Neuronal stem cell (in vitro differentiated cells): ENCODE measurements around the gene DCTN3.

Source experiments
- DNase-seq: peaks from one replicate; pipeline ENCODE4 v3.0.0-alpha.2; 2013; ENCODE audit warnings: low spot score
- H2AFZ ChIP-seq: one replicate; pipeline ENCODE4 v1.6.1; 2013; ENCODE audit warnings: mild to moderate bottlenecking, low read length, inconsistent platforms
- H2AK5ac ChIP-seq: 2 replicates; pipeline ENCODE4 v1.6.1; 2013; ENCODE audit warnings: low read depth, mild to moderate bottlenecking, inconsistent platforms, low read length, moderate library complexity, mixed read lengths
- H2BK120ac ChIP-seq: 2 replicates; pipeline ENCODE4 v1.6.1; 2013; ENCODE audit warnings: low read depth, mild to moderate bottlenecking, inconsistent platforms, low read length, moderate library complexity, mixed read lengths
- H2BK12ac ChIP-seq: one replicate; pipeline ENCODE4 v1.6.1; 2013; ENCODE audit warnings: low read length, inconsistent platforms
- H2BK15ac ChIP-seq: 2 replicates; pipeline ENCODE4 v1.6.1; 2013; ENCODE audit warnings: mild to moderate bottlenecking, low read length, inconsistent platforms, mixed read lengths
- H2BK5ac ChIP-seq: one replicate; pipeline ENCODE4 v1.6.1; 2013; ENCODE audit warnings: inconsistent platforms, mild to moderate bottlenecking, low read length, moderate library complexity
- H3K14ac ChIP-seq: one replicate; pipeline ENCODE4 v1.6.1; 2013; ENCODE audit warnings: low read length, inconsistent platforms
- H3K18ac ChIP-seq: 2 replicates; pipeline ENCODE4 v1.6.1; 2013; ENCODE audit warnings: low read length, inconsistent platforms
- H3K23ac ChIP-seq: 2 replicates; pipeline ENCODE4 v1.6.1; 2013; ENCODE audit warnings: low read depth, mild to moderate bottlenecking, mixed read lengths, low read length, inconsistent platforms; ENCODE audit not compliant: poor library complexity
- H3K27ac ChIP-seq: replicated peaks from 3 replicates; pipeline ENCODE4 v1.5.1; 2013; ENCODE audit warnings: low read length, inconsistent platforms
- H3K27me3 ChIP-seq, 3 experiments: 2 replicates each; pipeline ENCODE4 v1.6.1; 2013; ENCODE audit warnings: low read length in 3 of 3, mild to moderate bottlenecking in 2 of 3, inconsistent platforms in 1 of 3, low read depth in 1 of 3, mixed read lengths in 1 of 3, moderate library complexity in 1 of 3; ENCODE audit not compliant: control insufficient read depth in 3 of 3, insufficient read depth in 3 of 3
- H3K36me3 ChIP-seq, 2 donors: replicated peaks in 1 of 2; 2 replicates each; pipeline ENCODE4 v1.6.1; 2013; ENCODE audit warnings: low read length in 2 of 2; ENCODE audit not compliant: control insufficient read depth in 2 of 2, insufficient read depth in 2 of 2
- H3K4ac ChIP-seq: 2 replicates; pipeline ENCODE4 v1.6.1; 2013; ENCODE audit warnings: inconsistent platforms, mild to moderate bottlenecking, low read length, moderate library complexity
- H3K4me1 ChIP-seq, 2 donors: 1 replicate in 1 of 2; 2 replicates in 1 of 2; pipeline ENCODE4 v1.6.1; 2013; ENCODE audit warnings: low read length in 2 of 2, low read depth in 1 of 2; ENCODE audit not compliant: control insufficient read depth in 2 of 2, insufficient read depth in 1 of 2
- H3K4me2 ChIP-seq: one replicate; pipeline ENCODE4 v1.6.1; 2013; ENCODE audit warnings: mild to moderate bottlenecking, low read length, inconsistent platforms; ENCODE audit not compliant: insufficient read depth, poor library complexity, severe bottlenecking
- H3K4me3 ChIP-seq, 2 donors: 2 replicates each; pipeline ENCODE4 v1.5.1; 2013; ENCODE audit warnings: low read length in 2 of 2, mild to moderate bottlenecking in 2 of 2, inconsistent platforms in 1 of 2, moderate library complexity in 1 of 2
- H3K79me1 ChIP-seq: one replicate; pipeline ENCODE4 v1.6.1; 2013; ENCODE audit warnings: low read depth, mild to moderate bottlenecking, inconsistent platforms, low read length, moderate library complexity
- H3K9ac ChIP-seq: one replicate; pipeline ENCODE4 v1.6.1; 2013; ENCODE audit warnings: mild to moderate bottlenecking, low read depth, low read length, inconsistent platforms; ENCODE audit not compliant: poor library complexity
- H3K9me3 ChIP-seq, 2 donors: replicated peaks in 1 of 2; 2 replicates each; pipeline versions ENCODE3 to v1.6.1; 2013; ENCODE audit warnings: low read length in 2 of 2, mild to moderate bottlenecking in 2 of 2, inconsistent platforms in 1 of 2, low read depth in 1 of 2, mixed read lengths in 1 of 2, moderate library complexity in 1 of 2; ENCODE audit not compliant: control insufficient read depth in 2 of 2, insufficient read depth in 1 of 2
- H4K8ac ChIP-seq: one replicate; pipeline ENCODE4 v1.6.1; 2013; ENCODE audit warnings: low read depth, mild to moderate bottlenecking, inconsistent platforms, low read length, moderate library complexity
- H4K91ac ChIP-seq: one replicate; pipeline ENCODE4 v1.6.1; 2013; ENCODE audit warnings: low read length, low read depth, mild to moderate bottlenecking, inconsistent platforms; ENCODE audit not compliant: poor library complexity
- WGBS, 2 donors: extraction: QIAGEN DNeasy Blood & Tissue Kit; methylation state at CpG; one replicate each; pipeline ENCODE4 v1.1.7; 2013; ENCODE audit warnings: missing lambda C conversion rate in 2 of 2, mixed read lengths in 1 of 2; ENCODE audit not compliant: insufficient read length in 2 of 2, insufficient replicate concordance in 1 of 2; ENCODE audit errors: extremely low coverage in 2 of 2; 5-methylcytosine and 5-hydroxymethylcytosine counted together

Gene DCTN3

DNA sequence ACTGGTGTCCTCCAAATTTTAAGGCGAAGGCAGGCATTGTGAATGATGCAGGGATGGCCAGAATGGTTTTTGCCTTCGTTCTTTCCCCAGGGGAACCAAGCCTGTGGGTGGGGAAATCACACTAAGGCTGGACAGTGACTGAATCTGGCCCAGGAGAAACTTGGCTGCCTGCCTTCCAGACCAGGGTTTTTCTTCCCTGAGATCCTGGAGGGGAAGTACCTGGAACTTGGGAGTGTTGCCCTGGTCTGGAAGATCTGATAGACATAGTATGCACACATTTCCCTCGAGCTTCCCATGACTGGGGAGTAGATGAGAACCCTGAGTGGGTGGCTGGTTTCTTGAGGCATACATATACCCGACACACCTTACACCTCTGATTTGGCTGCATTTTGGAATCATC is 31.0 kb upstream of the DCTN3 start:
- H3K27me3 ChIP-seq: no peaks in the 10 kb centered on the region
- H3K36me3 ChIP-seq: peaks cover 19 to 23% of the 10 kb centered on the region in 2 donors
- no peak overlapping the region for H4K8ac ChIP-seq
- DNase-seq: no peak
- H2AFZ ChIP-seq: peak overlapping the region; percentile 69
- no peak overlapping the region for H2BK120ac ChIP-seq
- H3K4me2 ChIP-seq: peak overlapping the region; percentile 47
- H3K4me3 ChIP-seq: peak overlapping the region; percentile 8 to 50
- no peak overlapping the region for H3K18ac ChIP-seq
- H2BK12ac ChIP-seq: no peak overlapping the region
- no peak overlapping the region for H2AK5ac ChIP-seq
- H4K91ac ChIP-seq: no peak overlapping the region
- no CpG with 5 or more reads among the region's 4 CpGs for WGBS, 2 donors
- H2BK15ac ChIP-seq: no peak overlapping the region
- H3K9me3 ChIP-seq: no peaks in the 10 kb centered on the region
- no peak overlapping the region for H3K4ac ChIP-seq
- H3K4me1 ChIP-seq: peaks cover 38 to 40% of the 10 kb centered on the region in 2 donors
- H3K14ac ChIP-seq: no peak overlapping the region
- H3K9ac ChIP-seq: no peak overlapping the region
- H2BK5ac ChIP-seq: no peak overlapping the region
- no peak overlapping the region for H3K23ac ChIP-seq
- H3K27ac ChIP-seq: peak overlapping the region; percentile 19
- H3K79me1 ChIP-seq: peaks cover 1% of the 10 kb centered on the region

DNA sequence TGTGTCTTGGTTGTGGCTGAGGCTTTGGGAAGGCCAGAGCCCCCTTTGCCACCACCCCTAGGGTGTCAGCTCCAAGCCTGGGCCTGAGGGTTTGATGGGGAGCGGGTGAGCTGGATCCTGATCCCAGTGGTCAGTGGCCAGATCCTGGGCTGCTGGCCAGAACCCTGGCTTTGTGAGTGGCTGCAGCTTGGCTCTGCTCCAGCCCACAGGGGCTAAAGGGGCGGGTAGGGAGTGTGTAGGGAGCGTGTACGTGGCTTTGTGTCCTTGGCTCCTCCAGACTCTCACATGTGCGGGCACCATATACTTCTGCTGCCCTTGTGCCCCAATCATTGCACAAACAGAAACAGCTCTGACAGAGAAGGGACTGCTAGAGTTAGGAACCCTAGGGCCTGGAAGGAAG is 30.5 kb upstream of the DCTN3 start:
- no peaks in the 10 kb centered on the region for H3K27me3 ChIP-seq
- no peak overlapping the region for H3K27ac ChIP-seq
- no peak overlapping the region for H2BK15ac ChIP-seq
- no peak overlapping the region for H2AFZ ChIP-seq
- peaks cover 19 to 23% of the 10 kb centered on the region in 2 donors for H3K36me3 ChIP-seq
- H3K23ac ChIP-seq: no peak overlapping the region
- H4K91ac ChIP-seq: no peak overlapping the region
- H3K14ac ChIP-seq: no peak overlapping the region
- no peak overlapping the region for H2BK12ac ChIP-seq
- H2BK5ac ChIP-seq: peak overlapping the region; percentile 46
- no peak overlapping the region for H3K4ac ChIP-seq
- no CpG with 5 or more reads among the region's 5 CpGs for WGBS, 2 donors
- H3K9me3 ChIP-seq: peaks cover 0 to 2% of the 10 kb centered on the region in 2 donors
- peak overlapping the region in 1 of 2 donors; percentile 50 for H3K4me3 ChIP-seq
- H2AK5ac ChIP-seq: no peak overlapping the region
- DNase-seq: no peak
- H3K79me1 ChIP-seq: peaks cover 1% of the 10 kb centered on the region
- no peak overlapping the region for H4K8ac ChIP-seq
- H3K18ac ChIP-seq: no peak overlapping the region
- no peak overlapping the region for H2BK120ac ChIP-seq
- no peak overlapping the region for H3K4me2 ChIP-seq
- H3K4me1 ChIP-seq: peaks cover 42 to 44% of the 10 kb centered on the region in 2 donors
- no peak overlapping the region for H3K9ac ChIP-seq

DNA sequence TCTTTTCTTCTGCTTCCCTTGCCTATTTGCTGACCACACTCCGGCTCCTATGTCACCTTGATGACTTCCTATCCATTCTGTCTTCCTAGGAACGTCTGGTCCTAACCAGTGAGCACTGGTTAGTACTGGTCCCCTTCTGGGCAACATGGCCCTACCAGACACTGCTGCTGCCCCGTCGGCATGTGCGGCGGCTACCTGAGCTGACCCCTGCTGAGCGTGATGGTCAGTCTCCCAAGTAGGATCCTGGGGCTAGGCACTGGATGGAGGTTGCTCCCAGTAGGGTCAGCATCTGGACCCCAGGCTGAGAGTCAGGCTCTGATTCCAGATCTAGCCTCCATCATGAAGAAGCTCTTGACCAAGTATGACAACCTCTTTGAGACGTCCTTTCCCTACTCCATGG is 28.4 kb upstream of the DCTN3 start:
- Histone ChIP-seq H4K91ac (no peak overlapping the region), H3K79me1 (peaks cover 1% of the 10 kb centered on the region), H2BK120ac (no peak overlapping the region), H3K4me1 (peaks cover 38 to 40% of the 10 kb centered on the region in 2 donors), H3K4me2 (no peak overlapping the region), H3K4me3 (no peak overlapping the region), H2BK5ac (no peak overlapping the region), H2BK15ac (no peak overlapping the region), H3K27ac (no peak overlapping the region), H2BK12ac (no peak overlapping the region), H3K23ac (no peak overlapping the region), H3K18ac (no peak overlapping the region), H3K4ac (no peak overlapping the region), H3K36me3 (peaks cover 19 to 23% of the 10 kb centered on the region in 2 donors), H3K9ac (no peak overlapping the region), H2AK5ac (no peak overlapping the region), H4K8ac (no peak overlapping the region), H3K14ac (no peak overlapping the region), H3K9me3 (peaks cover 0 to 2% of the 10 kb centered on the region in 2 donors), H3K27me3 (no peaks in the 10 kb centered on the region), H2AFZ (no peak overlapping the region)
- DNase-seq: no peak
- WGBS, 2 donors: no CpG with 5 or more reads among the region's 8 CpGs

DNA sequence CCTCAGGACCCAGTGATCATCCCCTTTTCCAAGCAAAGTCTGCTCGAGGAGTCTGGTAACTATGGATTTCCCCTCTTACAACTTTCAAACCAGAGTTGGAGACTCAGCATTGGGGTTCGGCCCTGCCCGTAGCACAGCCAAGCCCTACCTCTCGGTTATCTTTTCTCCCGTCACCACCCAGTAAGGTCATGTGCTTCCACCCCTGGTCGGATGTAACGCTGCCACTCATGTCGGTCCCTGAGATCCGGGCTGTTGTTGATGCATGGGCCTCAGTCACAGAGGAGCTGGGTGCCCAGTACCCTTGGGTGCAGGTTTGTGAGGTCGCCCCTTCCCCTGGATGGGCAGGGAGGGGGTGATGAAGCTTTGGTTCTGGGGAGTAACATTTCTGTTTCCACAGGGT is 27.4 kb upstream of the DCTN3 start:
- Histone ChIP-seq H3K27me3 (no peaks in the 10 kb centered on the region), H2AK5ac (peak overlapping the region; percentile 29), H2BK12ac (no peak overlapping the region), H2BK5ac (peak overlapping the region; percentile 39), H3K9me3 (peaks cover 0 to 2% of the 10 kb centered on the region in 2 donors), H4K91ac (no peak overlapping the region), H3K79me1 (peaks cover 1% of the 10 kb centered on the region), H2AFZ (no peak overlapping the region), H2BK15ac (no peak overlapping the region), H3K18ac (no peak overlapping the region), H3K4me3 (peak overlapping the region in 1 of 2 donors; percentile 81), H3K14ac (no peak overlapping the region), H3K23ac (no peak overlapping the region), H3K4me1 (peaks cover 29 to 30% of the 10 kb centered on the region in 2 donors), H3K9ac (peak overlapping the region; percentile 95), H3K36me3 (peaks cover 19 to 23% of the 10 kb centered on the region in 2 donors), H3K27ac (no peak overlapping the region), H3K4me2 (peak overlapping the region; percentile 89), H3K4ac (no peak overlapping the region), H2BK120ac (no peak overlapping the region), H4K8ac (no peak overlapping the region)
- no CpG with 5 or more reads among the region's 10 CpGs for WGBS, 2 donors
- no peak for DNase-seq
